ENCODE measurements around the gene THAP5.
"Not testable (repeated sequence)": the region's sequence is repeated elsewhere in the genome, so short reads cannot be mapped to it uniquely, and the experiment has no call there.

The THAP5 gene

GRCh38 chr7:108589199-108589598 is 19.7 kb upstream of the THAP5 start:
- intact Hi-C loops (cut with DNase I): no loop called here

GRCh38 chr7:108586274-108586710 is 16.8 kb upstream of the THAP5 start:
- intact Hi-C loops (cut with DNase I): no loop called here
- no peak for DNase-seq

More at GRCh38 chr7:108589199-108589598, 19.7 kb upstream of the THAP5 start:
- DNase-seq: no peak

- no peak for DNase-seq
- intact Hi-C loops (cut with DNase I): no loop called here
Measured at GRCh38 chr7:108585843-108586242, 16.3 kb upstream of the THAP5 start.

GRCh38 chr7:108584211-108584610 is 14.7 kb upstream of the THAP5 start:
- no peak for DNase-seq
- intact Hi-C loops (cut with DNase I): no loop called here

GRCh38 chr7:108581655-108582491 is 12.4 kb upstream of the THAP5 start:
- DNase-seq: no peak
- intact Hi-C loops (cut with DNase I): no loop called here

- DNase-seq: no peak
- intact Hi-C loops (cut with DNase I): no loop called here
Measured at GRCh38 chr7:108580298-108580697, 10.8 kb upstream of the THAP5 start.

GRCh38 chr7:108578937-108579336 is 9.4 kb upstream of the THAP5 start:
- no peak for DNase-seq
- intact Hi-C loops (cut with DNase I): no loop called here

- intact Hi-C loops (cut with DNase I): no loop called here
- DNase-seq: no peak
Measured at GRCh38 chr7:108576116-108576515, 6.6 kb upstream of the THAP5 start.

GRCh38 chr7:108575156-108575555 is 5.7 kb upstream of the THAP5 start:
- intact Hi-C loops (cut with DNase I): no loop called here
- DNase-seq: no peak

- intact Hi-C loops (cut with DNase I): no loop called here
- no peak for DNase-seq
Measured at GRCh38 chr7:108572480-108572879, 3.0 kb upstream of the THAP5 start.

GRCh38 chr7:108570146-108570755 is 745 bp upstream of the THAP5 start:
- DNase-seq: peak in 40 of 42 donors; percentile 4 to 72 (median 35)
- intact Hi-C loops (cut with DNase I): no loop called here

GRCh38 chr7:108568801-108569380 is 615 bp downstream of the THAP5 start:
- intact Hi-C loops (cut with DNase I): loop anchor here (2.0 kb wide), 1 partner anchor 42 kb away; the partner anchor contains the start of gene PNPLA8
- DNase-seq: no peak

- DNase-seq: no peak
- intact Hi-C loops (cut with DNase I): no loop called here
Measured at GRCh38 chr7:108565987-108566386, 3.5 kb downstream of the THAP5 start.

GRCh38 chr7:108561047-108561619 is 8.4 kb downstream of the THAP5 start:
- intact Hi-C loops (cut with DNase I): no loop called here
- DNase-seq: no peak

GRCh38 chr7:108559253-108559652 is 10.3 kb downstream of the THAP5 start:
- intact Hi-C loops (cut with DNase I): no loop called here
- no peak for DNase-seq

GRCh38 chr7:108557617-108558016 is 11.9 kb downstream of the THAP5 start:
- intact Hi-C loops (cut with DNase I): no loop called here
- no peak for DNase-seq

GRCh38 chr7:108557191-108557590 is 12.3 kb downstream of the THAP5 start:
- DNase-seq: no peak
- intact Hi-C loops (cut with DNase I): no loop called here

GRCh38 chr7:108556665-108557064 is 12.8 kb downstream of the THAP5 start:
- DNase-seq; intact Hi-C loops (cut with DNase I): not testable (repeated sequence)

- intact Hi-C loops (cut with DNase I); DNase-seq: not testable (repeated sequence)
Measured at GRCh38 chr7:108548141-108548896, 21.2 kb downstream of the THAP5 start.
